NCI-H2081 (cell line): ENCODE results near the gene IGFALS.
A peak's percentile ranks its signal among the peaks of the same experiment; 100 is the strongest.

Experiments
- DNase-seq, 2 experiments: peaks; one replicate each; lab custom pipeline; 2025; lab: John Stamatoyannopoulos, UW

Gene IGFALS

GRCh38 chr16:1790261-1790610 lies 3.3 kb downstream of the IGFALS start:
- DNase-seq = no peak

- DNase-seq = no peak
These were observed 3.9 kb downstream of the IGFALS start for GRCh38 chr16:1789643-1790045.

- no peak for DNase-seq
These were observed 4.8 kb downstream of the IGFALS start for GRCh38 chr16:1788708-1789100.

DNA sequence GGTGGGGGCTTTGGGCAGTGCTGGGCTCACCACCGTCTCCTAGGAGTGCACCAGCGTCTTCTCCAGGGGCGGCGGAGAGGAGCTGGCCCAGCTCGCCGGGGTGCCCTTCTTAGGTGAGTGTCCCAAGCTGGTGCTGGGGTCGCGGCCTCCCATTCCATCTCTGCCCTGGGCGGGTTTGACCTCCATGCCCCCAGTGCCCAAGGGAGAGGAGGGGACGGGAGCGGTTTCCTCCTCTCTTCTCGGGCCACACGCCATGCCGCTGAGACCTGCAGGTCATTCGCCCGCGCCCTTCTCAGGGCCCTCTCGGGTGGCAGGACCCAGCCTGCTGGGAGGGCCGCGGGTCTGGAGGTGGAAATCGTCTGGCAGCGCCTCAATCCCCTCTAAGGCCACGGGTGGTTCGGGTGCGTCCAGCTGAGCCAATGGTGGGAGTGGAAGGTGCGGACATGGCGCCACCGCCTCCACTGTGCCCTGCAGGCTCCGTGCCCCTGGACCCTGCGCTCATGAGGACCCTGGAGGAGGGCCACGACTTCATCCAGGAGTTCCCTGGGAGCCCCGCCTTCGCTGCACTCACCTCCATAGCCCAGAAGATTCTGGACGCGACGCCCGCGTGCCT lies 5.3 kb downstream of the IGFALS start:
- no peak for DNase-seq

GRCh38 chr16:1787322-1788094 lies 6.0 kb downstream of the IGFALS start:
- no peak for DNase-seq

DNA sequence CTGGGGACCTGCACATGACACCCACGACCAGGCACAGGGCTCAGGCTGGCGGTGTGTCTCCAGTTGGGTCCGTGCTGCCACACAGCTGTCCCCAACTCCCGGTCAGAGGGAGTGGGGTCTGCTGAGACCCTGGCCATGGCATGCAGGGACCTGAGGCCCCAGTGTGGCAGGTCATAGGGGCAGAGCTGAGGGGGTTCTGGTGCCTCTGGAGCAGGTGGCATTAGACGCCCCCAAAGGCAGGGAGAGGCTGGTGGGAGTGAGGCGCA lies 6.5 kb downstream of the IGFALS start:
- DNase-seq = no peak

GRCh38 chr16:1786242-1787055 lies 7.1 kb downstream of the IGFALS start:
- DNase-seq = no peak

- no peak for DNase-seq
These were observed 7.7 kb downstream of the IGFALS start for GRCh38 chr16:1785846-1786170.

DNA sequence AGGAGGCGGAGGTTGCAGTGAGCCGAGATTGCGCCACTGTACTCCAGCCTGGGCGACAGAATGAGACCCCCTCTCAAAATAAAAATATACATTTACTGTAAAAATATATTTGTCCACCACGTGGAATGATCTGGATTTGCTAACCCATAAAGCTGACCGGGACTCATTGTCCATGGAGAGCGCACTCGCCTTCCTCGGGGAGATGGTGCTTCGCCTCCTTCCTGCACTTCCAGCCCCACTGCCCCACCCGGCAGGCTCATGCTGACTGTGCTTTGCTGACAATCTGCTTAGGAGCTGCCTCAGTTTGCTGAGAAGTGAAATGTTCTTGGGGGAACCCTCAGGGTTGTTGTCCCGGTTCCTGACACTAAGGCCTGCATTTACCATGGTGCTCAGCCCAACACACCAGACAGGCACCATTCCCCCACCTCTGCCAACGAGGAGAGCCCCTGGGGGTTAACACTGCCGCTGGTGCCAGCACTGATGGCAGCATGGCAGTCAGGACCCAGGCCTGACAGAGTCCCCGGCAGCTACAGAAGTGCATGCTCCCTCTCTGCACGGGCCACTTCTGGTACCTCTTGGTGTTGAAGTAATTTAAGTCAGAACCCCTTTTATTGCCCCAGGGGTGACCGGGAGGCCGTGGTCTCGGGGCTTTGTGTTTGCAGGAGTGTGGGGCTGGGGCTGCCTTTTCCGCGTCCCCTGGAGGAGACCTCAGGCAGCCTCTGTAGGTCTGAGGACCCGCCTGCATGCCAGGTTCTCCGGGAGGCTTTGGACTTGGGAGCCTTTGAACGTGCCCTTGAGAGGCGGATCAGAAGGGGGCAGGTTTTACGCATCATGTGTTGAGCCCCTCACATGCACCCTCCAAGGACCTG lies 8.3 kb downstream of the IGFALS start:
- DNase-seq = no peak

GRCh38 chr16:1782408-1783264 lies 10.9 kb downstream of the IGFALS start, which contains the start of the genes NUBP2 and SPSB3:
TSS of gene NUBP2 (plus strand) at chr16:1782960. CDS start at chr16:1783021, 61 bp downstream.
TSS of gene SPSB3 (minus strand) at chr16:1782571. CDS start at chr16:1781483, 1,088 bp downstream.
- DNase-seq = peak; percentile 100

DNA sequence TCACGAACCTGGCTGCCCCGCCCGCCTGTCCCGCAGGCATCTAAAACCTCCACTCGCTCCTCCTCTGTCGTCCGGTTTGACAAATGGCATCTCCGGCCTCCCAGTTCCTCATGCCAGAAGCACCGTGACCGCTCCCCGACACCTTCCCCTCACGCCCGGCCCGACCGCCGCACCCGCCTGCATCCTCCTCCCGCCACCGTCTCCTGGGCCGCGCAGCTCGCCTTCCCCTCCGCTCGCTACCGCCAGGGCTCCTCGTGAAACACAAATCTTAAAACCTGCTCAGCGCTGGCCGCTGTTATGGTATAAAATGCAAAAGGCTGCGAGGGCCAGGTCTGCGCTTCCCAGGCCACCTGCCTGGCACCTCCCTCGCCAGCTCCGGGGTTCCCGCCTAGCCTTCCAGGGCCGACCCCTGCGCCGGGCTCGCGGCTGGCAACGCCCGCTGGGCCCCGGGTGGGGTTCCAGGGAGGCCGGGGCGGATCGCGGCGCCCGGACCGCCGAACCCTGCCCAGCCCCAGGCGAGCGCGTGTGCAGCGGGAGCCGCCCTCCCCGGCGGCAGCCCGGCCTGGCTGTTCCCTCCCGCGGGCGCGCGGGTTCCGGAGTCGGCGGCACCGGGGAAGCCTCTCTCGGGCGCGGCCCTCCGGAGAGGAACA lies 11.6 kb downstream of the IGFALS start:
- DNase-seq = no peak

DNA sequence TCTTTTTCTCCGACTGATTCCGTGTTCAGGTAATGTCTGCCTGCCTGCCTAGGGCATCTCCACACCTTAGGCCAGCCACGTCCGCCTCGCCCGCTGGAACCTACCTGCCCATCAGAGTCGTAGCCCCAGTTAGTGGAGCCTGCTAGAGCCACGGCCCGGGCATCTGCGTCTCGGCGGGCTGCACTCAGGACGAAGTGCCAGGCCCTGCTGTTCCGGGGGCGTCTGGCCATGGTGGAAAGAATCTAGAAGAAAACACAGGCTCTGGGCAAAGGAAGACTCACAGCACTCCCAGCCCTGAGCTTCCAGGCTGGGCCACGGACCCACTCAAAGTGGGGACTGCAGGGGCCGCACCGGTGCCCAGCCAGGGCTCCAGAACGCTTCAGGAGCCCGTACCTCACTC lies 12.3 kb downstream of the IGFALS start:
- no peak for DNase-seq

DNA sequence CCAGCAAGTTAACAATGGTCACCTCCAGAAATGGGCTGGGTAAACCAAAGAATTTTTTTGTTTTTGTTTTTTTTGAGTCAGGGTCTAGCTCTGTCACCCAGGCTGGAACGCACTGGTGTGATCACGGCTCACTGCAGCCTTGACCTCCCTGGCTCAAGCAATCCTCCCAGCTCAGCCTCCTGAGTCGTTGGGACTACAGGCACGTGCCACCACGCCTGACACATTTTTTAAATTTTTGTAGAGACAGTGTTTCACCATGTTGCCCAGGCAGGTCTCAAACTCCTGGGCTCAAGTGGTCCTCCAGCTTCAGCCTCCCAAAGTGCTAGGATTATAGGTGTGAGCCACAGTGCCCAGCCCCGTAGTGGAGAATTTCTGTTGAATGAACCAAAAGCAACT lies 12.8 kb downstream of the IGFALS start:
- no peak for DNase-seq

DNA sequence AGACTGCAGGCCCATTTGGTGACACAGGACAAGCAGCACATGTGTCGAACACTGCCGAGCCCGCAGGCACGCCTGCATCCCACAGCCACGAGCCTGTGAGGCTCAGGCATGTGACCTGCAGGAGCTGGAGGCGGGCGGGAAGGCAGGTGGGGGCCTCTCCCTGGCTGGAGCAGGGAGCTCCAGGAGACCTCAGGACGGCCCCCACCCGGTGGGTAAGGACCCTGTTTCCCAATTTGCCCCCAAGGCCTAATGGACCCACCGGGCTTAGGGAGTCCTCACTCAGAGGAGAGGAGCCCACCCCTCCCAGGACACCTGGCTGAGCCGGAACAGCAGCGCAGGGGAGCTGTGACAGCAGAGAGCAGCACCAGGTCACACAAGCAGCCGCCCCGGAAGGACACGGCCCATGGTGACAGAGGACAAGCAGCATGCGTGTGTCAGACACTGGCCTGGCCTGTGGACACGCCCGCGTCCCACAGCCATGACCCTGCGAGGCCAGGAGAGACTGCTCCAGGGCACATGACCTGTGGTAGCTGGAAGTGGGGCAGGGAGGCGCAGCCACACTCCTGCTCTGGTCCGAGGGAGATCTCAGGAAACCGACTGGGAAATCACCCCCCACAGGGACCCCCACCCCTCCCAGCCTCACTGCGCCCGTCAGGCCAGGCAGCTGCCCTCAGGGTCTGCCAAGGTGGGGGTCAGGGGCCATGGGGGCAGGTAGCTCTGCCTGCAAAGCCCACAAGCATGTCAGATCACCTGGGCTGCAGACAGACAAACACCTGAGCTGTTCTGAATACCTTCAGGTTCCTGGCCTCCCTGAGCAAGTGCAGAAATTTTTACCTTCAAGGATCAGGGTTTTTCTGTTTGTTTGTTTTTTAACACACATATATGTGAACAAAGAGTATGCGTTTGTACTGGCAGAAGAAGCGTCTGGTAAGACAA lies 13.5 kb downstream of the IGFALS start:
- DNase-seq = no peak

GRCh38 chr16:1779234-1779701 lies 14.2 kb downstream of the IGFALS start:
- no peak for DNase-seq

GRCh38 chr16:1778200-1779179 lies 15.0 kb downstream of the IGFALS start:
- no peak for DNase-seq

DNA sequence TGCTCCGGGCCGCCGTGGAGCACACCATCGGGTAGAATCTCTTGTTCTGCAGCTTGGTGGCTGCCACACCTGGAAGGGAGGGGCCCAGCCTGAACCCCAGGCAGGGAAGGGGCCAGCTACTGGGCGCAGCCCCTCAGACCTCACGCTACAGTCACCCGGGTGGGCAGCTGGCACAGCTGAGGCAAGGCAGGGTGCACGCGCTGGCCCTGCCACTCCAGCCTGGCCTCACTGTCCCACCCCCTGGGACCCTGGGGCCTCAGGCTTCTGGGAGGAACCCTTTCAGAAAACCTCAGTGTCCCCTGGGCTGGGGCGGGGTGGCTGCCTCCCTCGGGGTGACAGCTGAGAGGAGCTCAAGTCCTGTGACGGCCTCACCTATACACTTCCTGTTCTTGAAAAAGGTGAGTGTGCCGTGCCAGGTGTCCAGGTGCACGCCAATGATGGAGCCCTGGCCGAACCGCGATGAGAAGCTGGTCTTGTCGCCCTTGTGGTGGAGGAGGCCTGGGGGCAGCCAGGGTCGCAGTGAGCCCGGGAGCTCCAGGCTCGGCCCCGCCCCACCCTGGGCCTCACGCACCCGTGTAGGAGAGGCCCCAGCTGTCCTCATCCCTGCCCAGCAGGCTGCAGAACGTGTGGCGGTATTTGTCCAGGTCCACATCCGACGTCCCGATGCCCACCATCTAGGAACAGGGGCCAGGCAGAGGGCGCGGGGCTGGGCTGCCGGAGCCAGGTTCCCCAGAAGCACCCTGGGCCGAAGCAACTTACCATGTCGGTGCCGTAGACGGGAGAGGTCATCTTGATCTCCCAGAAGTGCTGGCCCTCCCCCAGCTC lies 15.9 kb downstream of the IGFALS start:
- no peak for DNase-seq
